GM23248 (cell line): ENCODE measurements around the gene LECT2.

Experiments used
- EZH2 ChIP-seq: fragments of 200-600 bp; sonication (generic); IDR thresholded peaks from 2 replicates; pipeline ENCODE4 v1.6.1; 2018; ENCODE audit warnings: antibody characterized with exemption, mild to moderate bottlenecking; ENCODE audit not compliant: insufficient read depth, poor library complexity, severe bottlenecking
- EZH2phosphoT487 ChIP-seq: fragments of 200-600 bp; sonication (generic); IDR thresholded peaks from 2 replicates; pipeline ENCODE4 v1.6.1; 2018; ENCODE audit warnings: antibody characterized with exemption, moderate library complexity, mild to moderate bottlenecking, low read depth; ENCODE audit not compliant: insufficient read depth

GRCh38 chr5:135900276-135900675, 54.5 kb downstream of the LECT2 start:
- no peak for TF ChIP-seq EZH2
- TF ChIP-seq EZH2phosphoT487 = no peak
